Measurements from ENCODE around the gene FGFR2.
"Not testable (repeated sequence)": the region's sequence is repeated elsewhere in the genome, so short reads cannot be mapped to it uniquely, and the experiment has no call there.

The FGFR2 gene

DNA sequence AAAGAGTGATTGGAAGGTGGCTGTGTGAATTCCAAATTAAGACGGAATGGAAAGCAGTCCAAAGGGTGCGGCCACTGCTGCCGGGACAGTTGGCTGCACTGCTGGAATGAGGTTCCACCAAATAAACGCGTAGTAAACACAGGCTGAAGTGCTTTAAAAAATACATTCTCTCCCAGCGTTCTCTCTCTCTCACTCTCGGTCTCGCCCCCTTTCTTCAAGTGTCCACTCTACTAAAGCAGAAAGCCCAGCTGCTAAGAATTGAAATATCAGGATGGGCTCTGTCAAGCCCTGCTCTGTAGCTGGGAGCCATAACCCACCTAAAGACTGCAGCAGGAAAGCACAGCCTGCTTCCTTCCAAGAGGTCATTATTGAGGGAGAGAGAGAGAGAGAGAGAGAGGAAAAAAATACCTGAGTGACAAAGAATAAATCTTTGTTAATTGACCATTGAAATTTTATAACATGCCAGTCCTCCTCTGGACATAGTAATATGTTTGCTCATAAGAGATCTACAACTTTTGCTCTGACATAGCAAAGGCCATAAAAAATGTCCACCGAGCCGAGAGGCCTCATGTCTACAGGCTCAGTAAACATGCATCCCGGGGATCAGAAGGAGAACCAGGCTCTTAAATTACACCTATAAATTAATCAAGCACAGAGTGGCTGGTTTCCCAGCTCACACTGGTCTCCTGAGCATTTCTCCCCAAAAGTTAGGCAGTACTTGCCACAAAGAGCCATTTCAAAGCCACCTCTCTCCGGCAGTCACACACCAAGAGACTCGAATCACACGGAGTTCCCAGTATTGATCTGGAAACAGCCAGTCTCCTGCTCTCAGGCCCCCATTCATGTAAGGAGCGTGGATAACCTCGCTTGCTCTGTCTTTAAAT lies 72.8 kb downstream of the FGFR2 start:
- DNase-seq (ENCODE audit: low read depth in 2 of 2): no peak

DNA sequence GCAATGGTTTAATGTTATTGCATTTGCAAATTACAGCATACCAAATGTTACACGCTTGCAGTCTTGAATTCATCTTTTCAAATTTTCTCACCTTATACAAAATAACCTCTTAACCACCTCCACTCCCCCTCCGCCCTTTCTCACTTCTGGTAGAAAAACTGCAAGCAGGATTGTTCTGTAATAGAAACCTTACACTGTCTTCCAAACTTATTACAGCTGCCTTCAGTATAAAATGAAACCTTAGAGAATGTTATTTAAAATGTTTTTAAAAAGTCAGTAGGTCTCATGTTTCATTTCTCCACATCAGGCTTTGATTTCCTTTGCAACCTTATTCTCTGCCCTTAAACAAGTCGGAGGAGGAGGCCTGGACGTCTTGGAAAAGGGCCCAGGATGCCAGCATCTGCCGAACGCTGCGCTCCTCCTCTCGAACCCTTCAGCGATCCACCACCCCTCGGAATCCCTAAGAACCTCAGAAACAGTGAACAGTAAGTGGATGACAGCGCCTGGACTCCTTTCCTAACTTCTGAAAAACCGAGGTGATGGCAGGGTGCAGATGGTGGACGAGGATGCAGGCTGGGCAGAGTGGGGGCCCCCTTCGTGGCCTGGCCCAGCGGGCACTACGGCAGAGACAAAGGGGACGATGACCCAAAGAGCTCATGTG lies 74.0 kb downstream of the FGFR2 start:
- peak; percentile 27 to 33 for DNase-seq (ENCODE audit: low read depth in 2 of 2)

DNA sequence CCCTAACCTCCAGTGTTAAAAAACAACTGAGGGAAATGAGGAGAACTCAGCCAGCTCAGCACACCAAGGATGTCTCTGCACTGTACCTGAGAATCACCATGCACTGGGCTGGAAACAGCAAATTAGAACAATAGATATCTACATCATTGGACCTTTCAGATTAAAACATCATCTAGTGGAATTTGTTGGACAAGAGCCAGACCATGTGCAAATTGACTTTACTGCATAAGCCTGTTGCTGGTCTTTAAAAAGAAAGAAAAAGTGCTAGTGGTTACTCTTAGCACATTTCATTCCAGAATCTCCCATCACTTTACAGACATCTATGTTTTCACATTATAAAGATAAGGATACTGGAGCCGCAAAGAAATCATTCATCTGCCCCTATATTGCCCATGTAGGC lies 75.4 kb downstream of the FGFR2 start:
- no peak for DNase-seq (ENCODE audit: low read depth in 2 of 2)

DNA sequence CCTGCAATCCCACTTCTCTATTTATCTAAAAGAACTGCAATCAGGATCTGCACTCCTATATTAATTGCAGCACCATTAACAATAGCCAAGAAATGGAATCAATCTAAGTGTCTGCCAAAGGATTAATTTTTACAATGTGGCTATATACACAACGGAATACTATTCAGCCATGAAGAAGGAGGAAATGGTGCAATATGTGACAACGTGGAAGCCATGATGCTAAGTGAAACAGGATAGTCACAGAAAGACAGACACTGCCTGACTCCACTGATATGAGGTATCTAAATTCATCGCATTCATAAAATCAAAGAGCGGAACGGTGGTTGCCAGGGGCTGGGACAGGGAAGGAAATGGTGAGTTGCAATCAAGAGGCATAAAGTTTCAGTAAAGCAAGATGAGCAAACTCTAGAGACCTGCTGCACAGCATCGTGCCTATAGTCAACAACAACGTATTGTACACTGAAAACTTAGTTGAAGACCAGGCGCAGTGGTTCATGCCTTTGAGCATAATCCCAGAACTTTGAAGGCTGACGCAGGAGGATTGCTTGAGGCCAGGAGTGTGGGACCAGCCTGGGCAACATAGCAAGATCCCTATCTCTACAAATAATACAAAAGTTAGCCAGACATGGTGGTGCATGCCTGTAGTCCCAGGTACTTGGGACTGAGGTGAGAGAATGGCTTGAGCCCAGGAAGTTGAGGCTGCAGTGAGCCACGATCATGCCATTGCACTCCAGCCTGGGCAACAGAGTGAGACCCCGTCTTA lies 76.3 kb downstream of the FGFR2 start:
- no peak for DNase-seq (ENCODE audit: low read depth in 2 of 2)

DNA sequence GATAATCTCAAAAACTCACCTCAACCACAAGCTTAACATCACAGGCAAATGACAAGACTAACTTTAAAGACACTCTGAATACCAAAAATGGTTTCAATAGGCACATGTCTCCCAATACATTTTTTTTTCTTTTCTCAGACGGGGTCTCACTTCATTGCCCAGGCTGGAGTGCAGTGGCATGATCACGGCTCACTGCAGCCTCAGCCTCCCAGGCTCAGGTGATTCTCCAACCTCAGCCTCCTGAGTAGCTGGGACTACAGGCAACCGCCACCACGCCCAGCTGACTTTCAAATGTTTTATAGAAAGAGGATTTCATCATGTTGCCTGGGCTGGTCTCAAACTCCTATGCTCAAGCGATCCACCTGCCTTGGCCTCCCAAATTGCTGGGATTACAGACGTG lies 77.7 kb downstream of the FGFR2 start:
- not testable (repeated sequence) for DNase-seq (ENCODE audit: low read depth in 2 of 2)

DNA sequence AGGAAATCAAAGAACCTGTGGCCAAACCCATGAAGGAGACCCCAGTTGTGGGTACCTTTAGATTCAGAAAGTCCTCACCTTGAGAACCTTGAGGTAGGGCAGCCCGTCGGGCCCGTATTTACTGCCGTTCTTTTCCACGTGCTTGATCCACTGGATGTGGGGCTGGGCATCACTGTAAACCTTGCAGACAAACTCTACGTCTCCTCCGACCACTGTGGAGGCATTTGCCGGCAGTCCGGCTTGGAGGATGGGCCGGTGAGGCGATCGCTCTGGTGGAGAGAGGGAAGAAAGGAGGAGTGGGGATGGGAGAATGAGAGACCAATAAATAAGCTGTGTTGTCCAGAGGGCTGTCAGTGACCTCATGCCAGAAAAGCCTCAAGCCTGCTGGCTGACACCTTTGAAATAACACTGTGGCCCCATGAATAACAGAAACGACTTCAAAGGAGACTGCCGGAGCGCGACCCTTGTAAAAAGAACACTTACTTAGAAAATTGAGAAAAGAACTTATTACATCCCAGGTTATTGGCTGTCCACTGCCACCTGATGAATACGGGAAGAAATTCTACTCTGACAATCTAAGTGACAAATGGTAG lies 78.2 kb downstream of the FGFR2 start:
- no peak for DNase-seq (ENCODE audit: low read depth in 2 of 2)

DNA sequence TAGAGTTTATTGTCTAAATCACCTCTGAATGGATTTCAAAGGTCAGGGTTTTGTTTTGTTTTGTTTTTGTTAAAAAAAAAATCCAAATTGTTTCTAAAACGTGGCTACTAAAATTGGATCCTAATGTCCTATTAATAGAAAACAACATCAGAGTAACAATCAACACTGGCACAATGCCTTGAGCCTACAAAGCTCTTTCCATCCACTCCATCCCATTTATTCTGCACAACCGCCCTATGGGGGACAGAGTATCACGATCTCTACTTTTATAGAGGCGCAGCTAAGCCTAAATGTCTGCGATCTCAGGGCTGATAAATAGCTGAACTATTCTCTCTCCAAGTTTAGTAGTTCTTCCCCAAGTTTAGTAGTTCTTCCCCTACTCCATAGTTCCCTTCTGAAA lies 78.8 kb downstream of the FGFR2 start:
- no peak for DNase-seq (ENCODE audit: low read depth in 2 of 2)

DNA sequence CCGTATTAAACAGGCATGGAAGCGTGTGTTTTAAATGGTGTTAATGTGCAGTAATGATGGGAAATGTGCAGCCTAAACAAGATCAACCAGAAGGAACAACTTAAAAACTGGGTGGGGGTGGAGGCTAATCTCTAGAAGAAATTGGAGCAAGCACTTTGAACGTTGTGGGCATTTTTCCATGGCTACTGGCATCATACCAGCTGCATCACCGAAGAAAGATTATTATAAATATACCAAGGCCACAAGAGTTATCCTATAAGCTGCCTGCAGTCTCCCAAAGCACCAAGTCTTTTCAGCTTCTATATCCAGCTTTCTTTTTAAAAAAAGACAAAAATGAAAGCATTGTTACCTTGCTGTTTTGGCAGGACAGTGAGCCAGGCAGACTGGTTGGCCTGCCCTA lies 79.9 kb downstream of the FGFR2 start:
- DNase-seq (ENCODE audit: low read depth in 2 of 2): no peak

DNA sequence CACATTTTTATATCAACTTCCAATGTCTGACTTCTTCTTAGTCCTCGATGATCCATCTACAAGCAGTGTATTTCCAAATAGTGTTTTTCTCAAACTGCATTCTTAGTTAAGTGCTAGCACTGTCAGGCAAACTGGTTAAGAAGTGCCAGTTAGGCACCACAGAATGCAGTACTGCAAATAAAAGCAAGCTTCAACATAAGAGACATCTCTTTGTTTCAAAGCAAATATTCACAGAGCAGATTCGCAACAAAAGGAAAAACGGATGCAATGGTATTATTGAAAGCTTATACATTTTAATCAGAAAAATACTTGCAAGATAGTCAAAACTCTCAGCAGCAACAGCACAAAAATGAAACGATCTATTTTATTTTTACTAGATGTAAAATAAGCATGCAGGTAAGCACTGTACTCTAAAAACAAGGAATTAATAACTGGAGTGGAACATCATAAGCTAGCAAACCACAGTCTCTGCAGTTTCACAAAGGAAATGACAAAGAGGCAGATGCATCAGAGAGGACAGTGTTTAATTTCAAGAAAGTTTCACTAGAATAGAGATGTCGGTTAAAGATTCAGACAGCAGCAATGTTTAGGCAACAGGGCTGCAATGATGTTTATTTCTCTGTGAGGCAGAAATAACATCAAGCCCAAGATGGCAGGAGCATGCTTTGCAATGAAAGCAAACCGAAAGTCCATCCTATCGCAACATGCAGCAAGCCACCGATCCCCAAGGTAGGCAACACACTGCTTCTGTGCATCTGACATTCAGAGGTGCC lies 82.0 kb downstream of the FGFR2 start:
- no peak for DNase-seq (ENCODE audit: low read depth in 2 of 2)

DNA sequence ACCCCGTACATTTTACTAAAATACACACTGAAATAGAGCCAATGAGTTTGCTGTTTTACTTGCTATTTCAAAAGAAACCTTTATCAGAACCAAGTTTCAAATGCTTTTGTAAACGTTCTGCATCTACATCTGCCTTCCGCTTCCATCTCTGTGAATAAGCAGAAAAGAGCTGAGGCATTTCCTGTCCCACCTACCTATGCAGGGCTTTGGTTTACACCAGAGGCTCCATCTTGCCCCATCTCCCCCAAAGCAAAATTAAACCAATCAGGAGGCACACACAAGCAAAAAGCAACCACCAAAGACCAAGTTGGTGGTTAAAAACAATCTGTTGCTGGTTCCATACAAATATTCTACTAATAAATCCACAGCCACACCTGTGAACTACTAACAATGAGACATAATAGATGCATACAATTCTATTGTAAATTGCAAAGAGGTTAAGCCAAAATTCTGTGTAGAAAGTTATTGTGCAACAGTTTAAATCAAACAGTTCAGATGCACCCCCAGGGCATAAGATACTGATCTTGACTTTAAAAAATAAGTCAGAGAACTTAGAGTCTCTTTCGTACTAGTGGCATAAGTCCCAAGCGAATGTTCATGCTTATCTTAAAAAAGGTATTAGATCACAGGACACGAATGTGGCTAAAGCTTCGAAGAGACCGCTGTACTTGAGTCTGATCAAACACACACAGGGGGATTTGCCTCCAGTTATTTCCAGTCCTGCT lies 83.9 kb downstream of the FGFR2 start:
- DNase-seq (ENCODE audit: low read depth in 2 of 2): no peak

DNA sequence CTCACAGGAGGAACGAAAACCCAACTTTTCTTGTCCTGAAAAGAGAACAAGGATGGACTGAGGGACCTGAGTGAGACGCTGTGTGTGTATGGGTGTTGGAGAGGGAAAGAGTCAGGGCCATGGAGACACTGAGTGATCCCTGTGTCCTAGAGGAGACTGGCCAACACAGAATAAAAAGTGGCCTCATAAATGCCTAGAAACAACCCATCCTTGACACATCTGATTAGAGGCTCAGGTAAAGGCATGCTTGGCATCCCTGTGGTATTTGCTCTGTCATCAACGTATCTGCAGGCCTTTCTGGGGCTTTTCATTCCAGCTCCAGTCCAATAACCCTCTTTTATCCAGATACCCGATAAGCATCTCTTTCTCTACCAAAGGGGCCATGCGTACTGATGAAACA lies 86.3 kb downstream of the FGFR2 start:
- DNase-seq (ENCODE audit: low read depth in 2 of 2): no peak

DNA sequence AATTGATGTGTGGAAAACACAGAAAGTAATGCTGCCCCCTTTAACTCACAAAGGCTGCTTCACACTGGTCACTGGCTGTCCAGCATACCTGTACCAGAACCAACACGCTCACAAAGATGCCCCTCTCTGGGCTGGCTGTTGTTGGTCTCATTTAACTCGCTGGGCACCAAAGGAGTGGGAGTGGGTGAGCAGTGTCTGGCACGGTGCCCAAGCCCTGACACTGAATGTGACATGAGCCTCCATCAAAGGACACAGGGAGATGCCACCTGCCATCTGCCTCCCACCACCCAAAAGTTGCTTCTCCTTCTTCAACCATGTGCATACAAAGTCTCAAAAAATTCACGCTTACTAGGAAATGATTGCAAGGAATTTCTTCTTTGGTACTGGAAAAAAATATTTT lies 86.8 kb downstream of the FGFR2 start:
- DNase-seq (ENCODE audit: low read depth in 2 of 2): no peak

DNA sequence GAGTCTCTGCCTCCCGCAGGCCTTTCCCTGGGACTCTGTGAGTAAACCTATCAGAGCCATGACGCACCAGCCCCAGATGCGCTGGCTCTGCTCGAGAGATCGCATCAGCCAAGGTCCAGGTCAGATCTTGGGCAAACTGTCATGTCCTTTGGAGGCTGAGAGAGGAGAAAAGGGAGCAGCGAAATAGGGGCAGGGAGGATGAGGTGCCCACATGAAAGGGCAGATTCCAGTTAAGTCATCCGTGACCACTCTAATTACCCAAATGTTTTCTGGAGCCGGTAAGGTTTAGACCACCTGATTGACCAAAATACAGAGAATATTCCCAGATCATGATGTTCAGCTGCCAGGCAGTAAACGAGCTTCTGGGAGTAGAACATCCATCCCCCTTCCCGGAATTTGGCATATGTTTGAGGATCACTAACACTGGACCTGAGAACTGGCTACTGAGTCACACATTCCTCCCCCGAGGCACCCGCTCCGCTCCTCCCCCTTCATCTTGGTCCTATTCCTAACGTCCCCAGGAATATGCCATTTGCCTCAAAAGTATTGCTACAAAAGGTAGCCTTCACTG lies 88.0 kb downstream of the FGFR2 start:
- no peak for DNase-seq (ENCODE audit: low read depth in 2 of 2)

DNA sequence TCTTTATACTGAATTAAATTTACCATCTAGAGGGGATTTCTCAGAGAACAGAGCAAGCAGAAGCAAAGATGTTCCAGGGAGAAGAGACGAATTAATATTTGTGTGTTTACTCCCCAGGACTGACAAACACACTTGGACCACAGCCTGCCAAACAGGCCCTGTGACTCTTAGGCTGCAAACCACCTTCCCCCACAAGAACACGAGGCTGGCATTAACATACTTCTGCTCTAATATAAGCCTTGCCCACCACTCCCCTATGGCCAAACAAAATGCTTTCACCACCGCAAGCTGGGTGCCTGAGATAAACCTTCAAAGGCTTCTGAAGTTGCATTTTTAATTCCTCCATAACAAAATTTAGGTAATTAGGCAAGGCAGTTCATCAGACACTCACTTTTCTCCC lies 88.4 kb downstream of the FGFR2 start:
- no peak for DNase-seq (ENCODE audit: low read depth in 2 of 2)

DNA sequence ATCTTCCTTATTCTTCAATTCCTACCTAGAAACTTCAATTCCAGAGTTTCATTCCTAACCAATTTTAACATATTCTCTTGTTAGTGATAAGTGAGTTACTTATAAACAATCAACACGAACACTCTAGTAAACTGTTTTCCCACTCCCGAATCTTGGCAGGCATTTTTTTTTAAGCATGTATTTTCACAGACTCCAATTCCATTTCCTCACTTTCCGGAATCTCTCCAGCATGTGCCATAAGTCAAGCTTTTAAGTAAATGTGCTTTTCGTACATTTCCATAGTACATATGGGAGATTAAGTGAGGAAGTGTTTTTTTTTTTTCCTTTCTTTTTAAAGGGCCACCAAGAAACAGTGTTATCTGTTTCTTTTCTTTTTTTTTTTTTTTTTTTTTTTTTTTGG lies 89.1 kb downstream of the FGFR2 start:
- no peak for DNase-seq (ENCODE audit: low read depth in 2 of 2)

DNA sequence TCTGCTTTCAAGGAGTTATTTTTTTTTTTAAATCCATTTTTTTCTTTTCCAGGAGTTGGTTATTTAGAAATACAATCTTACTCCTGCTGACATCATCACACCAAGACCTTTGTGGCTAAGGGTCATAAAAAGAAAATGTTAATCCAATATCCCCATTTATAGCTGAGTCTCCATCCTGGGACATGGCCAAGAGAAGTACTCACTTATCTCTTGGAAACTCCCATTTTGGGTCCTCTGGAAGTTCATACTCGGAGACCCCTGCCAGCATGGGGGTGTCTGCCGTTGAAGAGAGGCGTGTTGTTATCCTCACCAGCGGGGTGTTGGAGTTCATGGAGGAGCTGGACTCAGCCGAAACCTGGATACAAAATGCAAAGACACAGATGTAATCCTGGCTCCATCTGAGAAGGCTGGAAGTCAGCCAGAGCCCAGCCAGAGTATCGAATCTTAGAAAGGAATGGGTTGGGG lies 94.6 kb downstream of the FGFR2 start:
- no peak for DNase-seq (ENCODE audit: low read depth in 2 of 2)

DNA sequence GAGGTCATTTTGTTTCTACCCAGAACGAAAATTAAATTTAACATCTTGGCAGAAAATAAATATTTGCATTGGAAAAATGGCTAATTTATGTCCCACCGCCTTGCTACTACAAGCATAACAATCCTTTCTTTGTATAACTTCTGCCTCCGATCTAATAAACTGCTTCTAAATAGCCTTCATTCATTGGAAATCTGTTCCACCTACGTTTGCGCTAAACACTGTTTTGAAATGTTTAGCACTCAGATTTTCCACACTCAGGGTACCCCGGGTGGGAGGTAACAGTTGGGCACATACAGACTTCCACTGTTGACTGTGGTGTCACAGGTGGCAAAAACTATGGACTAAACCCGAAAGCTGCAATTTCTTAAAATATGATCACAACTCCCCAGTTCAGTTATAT lies 96.4 kb downstream of the FGFR2 start:
- DNase-seq (ENCODE audit: low read depth in 2 of 2): no peak

DNA sequence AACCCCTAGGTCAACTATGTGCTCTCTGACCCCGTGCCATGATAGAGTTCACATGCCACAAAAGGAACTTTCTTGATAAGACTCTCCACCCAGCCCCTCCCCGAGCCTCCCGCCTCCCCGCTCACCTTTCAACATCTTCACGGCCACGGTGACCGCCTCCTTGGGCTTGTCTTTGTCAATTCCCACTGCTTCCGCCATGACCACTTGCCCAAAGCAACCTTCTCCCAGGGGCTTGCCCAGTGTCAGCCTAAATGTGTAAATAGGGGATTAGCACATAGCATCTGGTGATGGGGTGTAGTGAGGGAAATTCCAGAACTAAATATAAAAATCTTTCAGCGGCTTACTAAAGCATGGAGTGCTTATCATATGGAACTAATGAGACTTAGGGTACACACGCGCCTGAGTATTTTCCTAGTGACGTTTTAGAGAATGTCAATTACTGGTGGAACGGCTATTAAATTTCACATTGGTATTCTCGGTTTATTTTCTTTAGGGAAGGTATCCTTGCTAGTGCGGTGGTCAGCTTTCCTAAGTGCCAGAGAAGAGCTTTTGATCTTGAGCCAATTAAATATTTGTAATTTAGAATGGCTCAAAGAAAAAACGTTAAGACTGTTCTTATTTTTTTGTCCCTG lies 97.4 kb downstream of the FGFR2 start:
- no peak for DNase-seq (ENCODE audit: low read depth in 2 of 2)

DNA sequence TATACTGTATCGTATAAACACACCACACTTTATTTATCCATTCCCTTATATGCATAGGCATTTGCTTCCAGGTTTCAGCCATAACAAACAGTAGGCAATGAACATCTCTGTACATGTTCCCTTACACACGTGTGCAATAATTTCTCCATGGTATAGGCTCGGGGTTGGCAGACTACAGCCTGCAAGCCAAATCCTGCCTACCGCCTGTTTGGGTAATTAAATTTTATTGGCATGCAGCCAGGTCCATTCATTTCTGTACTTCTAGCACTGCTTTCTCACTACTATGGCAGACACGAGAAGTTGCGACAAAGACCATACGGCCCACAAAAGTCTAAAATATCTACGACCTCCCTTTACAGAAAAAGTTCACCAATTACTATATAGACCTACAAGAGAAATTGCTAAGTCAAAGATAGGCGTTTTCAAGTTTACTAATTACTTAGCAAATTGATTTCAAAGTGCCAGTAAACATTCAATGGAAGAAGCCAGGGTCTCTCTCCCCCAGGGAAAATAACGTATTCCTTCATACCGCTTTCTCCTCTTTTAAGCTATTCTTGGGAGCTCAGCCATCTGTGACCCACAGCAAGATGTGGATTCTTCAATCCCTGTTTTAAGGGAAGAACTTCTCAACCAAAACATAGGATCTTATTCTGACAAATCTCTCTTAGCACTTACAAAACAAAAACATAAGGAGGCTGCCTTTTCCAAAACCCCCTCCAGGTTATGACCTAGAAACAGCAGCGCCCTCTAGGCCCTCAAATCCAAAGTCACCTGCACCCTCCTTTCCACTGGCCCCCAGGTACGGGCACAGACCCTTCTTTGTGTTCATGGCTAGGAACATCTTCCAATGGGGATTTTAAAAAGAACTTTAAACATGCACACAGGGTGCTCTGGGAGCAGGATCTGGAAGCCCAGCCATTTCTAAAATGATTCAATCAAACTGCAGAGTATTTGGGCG lies 100.5 kb downstream of the FGFR2 start:
- DNase-seq (ENCODE audit: low read depth in 2 of 2): no peak
